Measurements from ENCODE around the gene SCG3. TPM values are rescaled to one million over a fixed set of nuclear protein-coding genes. Genes with fewer than 3 reads are reported as not detected.

SCG3 gene
- total and polyA plus RNA-seq, 7 donors = under 0.01 to 2.1 (median 1.2) TPM

DNA sequence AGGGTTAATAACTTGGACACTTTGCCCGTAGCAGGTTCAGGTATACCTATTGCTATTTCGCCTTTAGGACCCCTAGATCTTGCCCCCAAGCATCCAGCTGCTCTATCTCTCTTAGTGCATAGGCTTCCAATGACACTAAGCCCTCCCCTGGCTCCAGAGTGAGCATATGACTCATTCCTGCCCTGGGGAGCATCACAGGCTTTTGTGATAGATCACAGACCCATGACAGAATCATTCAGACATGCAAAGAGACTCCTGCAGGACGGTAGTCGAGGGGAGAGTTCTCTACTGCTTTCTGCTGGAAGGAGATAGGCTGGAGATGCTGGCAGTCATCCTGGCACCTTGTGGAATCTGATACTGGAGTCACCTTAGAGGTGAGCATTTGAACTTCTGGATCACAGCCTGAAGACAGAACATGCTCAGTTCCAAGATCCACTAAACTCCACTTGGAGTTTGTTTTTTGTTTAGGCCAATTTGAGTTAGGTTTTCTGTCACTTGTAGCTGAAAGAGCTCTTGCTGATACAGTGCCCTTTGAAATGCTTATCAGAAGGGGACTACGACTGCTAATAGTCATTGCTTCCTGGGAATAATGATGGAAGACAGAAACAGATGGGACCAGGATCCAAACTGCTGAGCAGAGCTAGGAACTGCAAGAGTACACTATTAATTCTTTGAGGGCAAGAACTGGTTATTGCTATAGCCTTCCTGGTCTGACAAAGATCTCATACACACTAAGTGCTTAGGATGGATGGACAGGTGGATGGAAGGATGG, 45.2 kb downstream of the SCG3 start:
- no peaks in the 10 kb centered on the region for H3K36me3 ChIP-seq
- no peaks in the 10 kb centered on the region for H3K9me3 ChIP-seq
- peak; percentile 91 for DNase-seq
- peak overlapping the region in 3 of 4 donors; percentile 57 to 78 (median 74) for H3K27ac ChIP-seq
- 60 to 64% methylated on average over 5 of the region's 5 CpGs for WGBS, 2 donors
- H3K27me3 ChIP-seq = no peaks in the 10 kb centered on the region
- intact Hi-C loops (cut with DNase I) = no loop called here
- H3K4me3 ChIP-seq = no peak overlapping the region
- TF ChIP-seq, protein P1, sequence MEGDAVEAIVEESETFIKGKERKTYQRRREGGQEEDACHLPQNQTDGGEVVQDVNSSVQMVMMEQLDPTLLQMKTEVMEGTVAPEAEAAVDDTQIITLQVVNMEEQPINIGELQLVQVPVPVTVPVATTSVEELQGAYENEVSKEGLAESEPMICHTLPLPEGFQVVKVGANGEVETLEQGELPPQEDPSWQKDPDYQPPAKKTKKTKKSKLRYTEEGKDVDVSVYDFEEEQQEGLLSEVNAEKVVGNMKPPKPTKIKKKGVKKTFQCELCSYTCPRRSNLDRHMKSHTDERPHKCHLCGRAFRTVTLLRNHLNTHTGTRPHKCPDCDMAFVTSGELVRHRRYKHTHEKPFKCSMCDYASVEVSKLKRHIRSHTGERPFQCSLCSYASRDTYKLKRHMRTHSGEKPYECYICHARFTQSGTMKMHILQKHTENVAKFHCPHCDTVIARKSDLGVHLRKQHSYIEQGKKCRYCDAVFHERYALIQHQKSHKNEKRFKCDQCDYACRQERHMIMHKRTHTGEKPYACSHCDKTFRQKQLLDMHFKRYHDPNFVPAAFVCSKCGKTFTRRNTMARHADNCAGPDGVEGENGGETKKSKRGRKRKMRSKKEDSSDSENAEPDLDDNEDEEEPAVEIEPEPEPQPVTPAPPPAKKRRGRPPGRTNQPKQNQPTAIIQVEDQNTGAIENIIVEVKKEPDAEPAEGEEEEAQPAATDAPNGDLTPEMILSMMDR (IDR thresholded peaks at IDR 0.05) = no peak
- TF ChIP-seq POLR2AphosphoS5 (IDR thresholded peaks at IDR 0.05) = peak; percentile 96 to 99 (median 98)
- TF ChIP-seq EP300 (IDR thresholded peaks at IDR 0.05) = peak; percentile 55 to 90 (median 85)
- no peak for TF ChIP-seq POLR2A (IDR thresholded peaks at IDR 0.05)
- peaks cover 0 to 61% (median 55%) of the 10 kb centered on the region in 4 donors for H3K4me1 ChIP-seq

DNA sequence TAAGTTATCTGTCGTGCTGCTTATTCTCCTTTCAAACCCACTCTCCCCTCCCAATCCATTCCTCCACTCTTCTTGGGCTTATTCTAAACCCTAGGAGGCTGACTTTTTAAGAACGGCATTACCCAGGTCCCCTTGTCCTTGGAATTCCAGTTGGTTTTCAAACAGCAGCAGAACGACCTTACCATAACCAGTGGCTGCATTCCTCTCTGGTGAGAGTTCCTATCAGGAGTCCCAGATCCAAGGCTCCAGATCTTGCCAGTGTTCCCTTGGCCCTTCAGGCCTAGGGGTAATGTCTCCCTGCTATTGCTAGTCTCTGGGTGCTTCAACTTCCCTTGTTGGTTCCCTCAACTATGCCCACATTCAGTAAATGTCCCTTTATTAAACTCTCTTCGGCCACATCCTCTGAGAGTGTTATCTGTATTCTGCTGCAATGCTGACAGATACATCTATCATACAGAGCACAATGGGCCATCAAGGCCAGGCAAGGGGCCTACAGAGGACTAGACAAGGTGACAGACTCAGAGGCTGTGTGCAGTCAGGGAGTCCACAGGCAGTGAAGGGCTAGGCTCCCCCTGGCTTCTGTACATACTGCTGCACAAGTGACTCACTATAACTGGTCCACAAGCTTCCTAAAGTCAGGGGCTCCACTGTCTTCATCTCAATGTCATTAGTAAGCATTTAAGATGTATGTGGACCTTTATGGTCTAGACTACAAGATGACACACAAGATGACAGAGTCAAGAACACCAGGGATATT, 46.0 kb downstream of the SCG3 start:
- 93 to 95% methylated on average over 4 of the region's 4 CpGs for WGBS, 2 donors
- no peaks in the 10 kb centered on the region for H3K36me3 ChIP-seq
- peaks cover 0 to 66% (median 62%) of the 10 kb centered on the region in 4 donors for H3K4me1 ChIP-seq
- H3K4me3 ChIP-seq = no peak overlapping the region
- H3K27ac ChIP-seq = peak overlapping the region in 3 of 4 donors; percentile 57 to 78 (median 74)
- intact Hi-C loops (cut with DNase I) = no loop called here
- no peaks in the 10 kb centered on the region for H3K27me3 ChIP-seq
- DNase-seq = no peak
- TF ChIP-seq EP300 (IDR thresholded peaks at IDR 0.05) (no peak), POLR2A (IDR thresholded peaks at IDR 0.05) (no peak)
- TF ChIP-seq, protein P1 (IDR thresholded peaks at IDR 0.05) = no peak
- H3K9me3 ChIP-seq = no peaks in the 10 kb centered on the region

DNA sequence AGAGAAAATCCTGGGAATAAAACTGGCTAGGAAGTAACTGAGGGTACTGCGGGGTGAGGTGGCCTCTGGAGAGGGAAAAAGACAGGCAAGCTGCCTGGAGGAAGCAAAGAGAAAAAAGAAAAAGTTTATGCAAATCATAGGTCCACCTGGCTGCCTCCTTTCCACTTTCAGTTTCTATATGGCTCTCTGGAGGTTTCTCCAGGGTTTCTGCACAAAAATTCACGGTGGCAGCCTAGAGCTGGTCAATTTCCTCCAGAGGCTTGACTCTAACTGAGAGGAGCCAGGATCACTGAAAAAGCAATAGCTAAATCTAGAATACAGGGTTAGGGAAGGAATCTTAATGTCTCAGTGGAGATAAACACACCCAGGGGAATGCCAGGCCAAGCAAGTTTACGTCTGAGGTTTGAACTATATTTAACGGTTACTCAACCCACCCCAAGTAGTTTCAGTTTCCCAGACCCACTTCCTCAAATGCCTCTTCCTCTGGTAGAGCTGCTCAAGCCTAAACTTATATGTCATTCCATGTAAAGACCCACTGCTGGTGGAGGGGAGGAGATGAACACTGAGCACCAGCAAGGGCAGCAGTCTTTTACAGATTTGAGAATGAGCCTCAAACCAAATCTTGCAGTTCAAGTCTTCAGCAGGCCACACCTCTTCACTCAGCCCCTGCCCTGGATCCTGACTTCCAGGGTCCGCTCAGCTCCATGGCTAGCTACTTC, 50.4 kb downstream of the SCG3 start:
- no peak for DNase-seq
- H3K36me3 ChIP-seq = no peaks in the 10 kb centered on the region
- TF ChIP-seq, protein P1 (IDR thresholded peaks at IDR 0.05) = no peak
- TF ChIP-seq POLR2AphosphoS5 (IDR thresholded peaks at IDR 0.05) = peak in 1 of 4 donors; percentile 20
- no peaks in the 10 kb centered on the region for H3K27me3 ChIP-seq
- 21% methylated on average over 5 of the region's 5 CpGs for WGBS, 2 donors
- H3K9me3 ChIP-seq = no peaks in the 10 kb centered on the region
- peaks cover 0 to 56% (median 49%) of the 10 kb centered on the region in 4 donors for H3K4me1 ChIP-seq
- peak overlapping the region in 3 of 4 donors; percentile 22 to 32 (median 27) for H3K4me3 ChIP-seq
- intact Hi-C loops (cut with DNase I) = no loop called here
- peak overlapping the region; percentile 75 to 94 (median 76) for H3K27ac ChIP-seq

DNA sequence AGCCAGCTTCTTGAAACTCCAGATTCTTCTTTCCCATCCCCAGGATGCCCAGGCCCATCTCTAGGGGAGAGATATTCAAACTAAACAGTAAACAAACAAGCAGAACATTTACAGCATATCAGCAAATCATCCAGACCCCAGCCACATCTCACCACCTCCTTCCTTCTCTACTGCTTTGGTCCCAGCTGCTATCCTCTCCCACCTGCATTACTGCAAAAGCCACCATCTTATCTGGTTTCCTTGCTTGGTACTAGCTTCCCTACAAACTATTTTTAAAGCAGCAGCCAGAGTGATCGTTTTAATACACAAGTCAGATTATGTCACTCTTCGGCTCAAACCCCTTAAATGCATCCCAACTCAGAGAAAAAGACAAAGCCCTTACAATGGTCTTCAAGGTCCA, 51.3 kb downstream of the SCG3 start:
- WGBS, 2 donors = 50 to 90% methylated on average over 2 of the region's 2 CpGs
- intact Hi-C loops (cut with DNase I) = no loop called here
- Histone ChIP-seq H3K27me3 (no peaks in the 10 kb centered on the region), H3K27ac (peak overlapping the region; percentile 75 to 94 (median 76)), H3K9me3 (no peaks in the 10 kb centered on the region), H3K4me1 (peaks cover 0 to 48% (median 40%) of the 10 kb centered on the region in 4 donors), H3K4me3 (no peak overlapping the region), H3K36me3 (no peaks in the 10 kb centered on the region)
- TF ChIP-seq EP300 (IDR thresholded peaks at IDR 0.05) = no peak
- no peak for TF ChIP-seq POLR2AphosphoS5 (IDR thresholded peaks at IDR 0.05)
- no peak for TF ChIP-seq POLR2A (IDR thresholded peaks at IDR 0.05)
- TF ChIP-seq, protein P1 (IDR thresholded peaks at IDR 0.05) = no peak
- no peak for DNase-seq
